Mucosa of stomach (tissue), 1 donor: Measurements from ENCODE around the gene LINC01488.

Experiments used
- H3K27me3 ChIP-seq: one replicate; pipeline ENCODE4 v1.7.0; 2013; ENCODE audit warnings: mild to moderate bottlenecking, low read length; ENCODE audit not compliant: control insufficient read depth, insufficient read depth
- H3K36me3 ChIP-seq: one replicate; pipeline ENCODE4 v1.7.0; 2013; ENCODE audit warnings: low read length; ENCODE audit not compliant: control insufficient read depth, insufficient read depth
- H3K4me1 ChIP-seq: one replicate; pipeline ENCODE4 v1.7.0; 2013; ENCODE audit warnings: mild to moderate bottlenecking, low read length; ENCODE audit not compliant: control insufficient read depth, insufficient read depth
- H3K4me3 ChIP-seq: one replicate; pipeline ENCODE4 v1.7.0; 2013; ENCODE audit warnings: low read length
- H3K9ac ChIP-seq: one replicate; pipeline ENCODE4 v1.7.0; 2013; ENCODE audit warnings: mild to moderate bottlenecking, low read length, moderate library complexity
- H3K9me3 ChIP-seq: one replicate; pipeline ENCODE4 v1.7.0; 2013; ENCODE audit warnings: mild to moderate bottlenecking, low read length, moderate library complexity; ENCODE audit not compliant: control insufficient read depth
- donor health status: Pancreatic carcinoma.

Gene LINC01488

GRCh38 chr11:69481393-69481844 is at the start of gene LINC01488:
TSS of gene LINC01488 (plus strand) at chr11:69481663.
- H3K4me3 ChIP-seq = no peak within 1 kb of the TSS
- no peaks in the 10 kb centered on the region for H3K36me3 ChIP-seq
- H3K9ac ChIP-seq = no peak within 1 kb of the TSS
- no peaks in the 10 kb centered on the region for H3K27me3 ChIP-seq
- peaks cover 38% of the 10 kb centered on the region for H3K4me1 ChIP-seq
- no peaks in the 10 kb centered on the region for H3K9me3 ChIP-seq

- Histone ChIP-seq H3K36me3 (no peaks in the 10 kb centered on the region), H3K9me3 (no peaks in the 10 kb centered on the region), H3K9ac (no peak overlapping the region), H3K4me1 (no peaks in the 10 kb centered on the region), H3K4me3 (no peak overlapping the region), H3K27me3 (no peaks in the 10 kb centered on the region)
These were observed 49.3 kb upstream of the LINC01488 start for GRCh38 chr11:69431893-69432738.

DNA sequence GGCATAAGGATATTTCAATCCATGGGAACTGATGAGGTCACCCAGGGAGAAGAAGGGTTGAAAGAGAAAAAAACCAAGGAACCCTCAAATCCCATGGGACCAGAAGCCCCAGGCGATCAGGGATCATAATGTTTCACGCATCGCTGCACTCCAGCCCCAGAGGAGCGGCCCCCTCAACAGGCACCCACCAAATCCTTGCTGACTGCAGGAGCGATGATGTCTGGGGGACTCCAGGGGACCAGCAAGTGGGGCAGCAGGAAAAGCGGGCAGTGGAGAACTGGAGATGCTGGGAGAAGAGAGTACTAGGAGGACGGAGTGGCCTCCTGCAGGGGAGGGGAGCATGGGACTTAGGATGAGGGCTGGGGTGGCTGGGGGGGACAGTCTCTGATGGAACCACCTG is 47.7 kb upstream of the LINC01488 start:
- Histone ChIP-seq H3K27me3 (no peaks in the 10 kb centered on the region), H3K36me3 (no peaks in the 10 kb centered on the region), H3K9me3 (no peaks in the 10 kb centered on the region), H3K9ac (no peak overlapping the region), H3K4me3 (no peak overlapping the region), H3K4me1 (no peaks in the 10 kb centered on the region)

GRCh38 chr11:69434471-69434931 is 47.0 kb upstream of the LINC01488 start:
- no peaks in the 10 kb centered on the region for H3K36me3 ChIP-seq
- no peaks in the 10 kb centered on the region for H3K9me3 ChIP-seq
- no peaks in the 10 kb centered on the region for H3K4me1 ChIP-seq
- H3K4me3 ChIP-seq = no peak overlapping the region
- H3K9ac ChIP-seq = no peak overlapping the region
- H3K27me3 ChIP-seq = no peaks in the 10 kb centered on the region

GRCh38 chr11:69435161-69435986 is 46.1 kb upstream of the LINC01488 start:
- Histone ChIP-seq H3K36me3 (no peaks in the 10 kb centered on the region), H3K9ac (no peak overlapping the region), H3K4me3 (no peak overlapping the region), H3K9me3 (no peaks in the 10 kb centered on the region), H3K4me1 (no peaks in the 10 kb centered on the region), H3K27me3 (no peaks in the 10 kb centered on the region)

DNA sequence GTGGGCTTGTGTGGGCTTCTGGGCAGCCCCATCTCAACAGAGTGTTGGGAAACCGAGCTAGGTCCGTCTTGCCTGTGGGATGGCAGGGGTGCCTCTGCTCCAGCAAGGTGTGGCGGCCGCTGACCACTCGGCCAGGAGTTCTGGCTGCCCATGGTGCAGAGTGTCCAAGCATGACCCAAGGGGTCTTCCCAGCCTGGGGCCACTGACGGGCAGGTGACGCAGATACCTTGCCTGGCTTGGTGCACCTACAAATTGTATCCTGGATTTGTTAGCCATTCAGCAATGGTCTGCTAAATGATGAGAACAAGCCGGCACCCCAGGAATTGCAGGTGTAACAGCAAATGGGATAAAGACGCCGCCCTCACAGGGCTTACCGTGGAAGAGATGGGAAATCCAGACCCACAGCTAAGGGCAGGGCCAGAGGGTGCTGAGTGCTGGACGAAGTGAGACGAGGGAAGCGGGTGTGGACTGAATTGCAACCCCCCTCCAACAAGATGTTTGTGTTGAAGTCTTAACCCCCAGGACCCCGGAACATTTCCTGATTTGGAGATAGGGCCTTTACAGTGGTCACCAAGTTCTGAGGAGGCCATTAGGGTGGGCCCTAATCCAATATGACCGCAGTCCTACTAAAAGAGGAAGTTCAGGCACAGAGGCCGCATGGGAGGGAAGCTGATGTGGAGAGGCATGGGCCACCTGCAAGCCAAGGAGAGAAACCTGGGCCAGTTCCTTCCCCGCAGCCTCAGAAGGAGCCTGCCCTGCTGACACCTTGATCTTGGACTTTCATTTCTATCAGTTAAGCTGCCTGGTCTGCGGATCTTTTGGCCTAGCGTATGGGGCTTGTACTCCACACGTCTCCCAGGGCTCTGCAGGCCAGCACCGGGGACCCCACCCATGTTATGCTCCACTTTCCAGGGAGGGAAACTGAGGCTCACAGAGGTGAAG is 45.2 kb upstream of the LINC01488 start:
- Histone ChIP-seq H3K4me3 (no peak overlapping the region), H3K9me3 (no peaks in the 10 kb centered on the region), H3K9ac (no peak overlapping the region), H3K27me3 (no peaks in the 10 kb centered on the region), H3K36me3 (no peaks in the 10 kb centered on the region), H3K4me1 (no peaks in the 10 kb centered on the region)

GRCh38 chr11:69437001-69437875 is 44.2 kb upstream of the LINC01488 start:
- Histone ChIP-seq H3K27me3 (no peaks in the 10 kb centered on the region), H3K4me3 (no peak overlapping the region), H3K9me3 (no peaks in the 10 kb centered on the region), H3K4me1 (peaks cover 3% of the 10 kb centered on the region), H3K36me3 (no peaks in the 10 kb centered on the region), H3K9ac (no peak overlapping the region)

DNA sequence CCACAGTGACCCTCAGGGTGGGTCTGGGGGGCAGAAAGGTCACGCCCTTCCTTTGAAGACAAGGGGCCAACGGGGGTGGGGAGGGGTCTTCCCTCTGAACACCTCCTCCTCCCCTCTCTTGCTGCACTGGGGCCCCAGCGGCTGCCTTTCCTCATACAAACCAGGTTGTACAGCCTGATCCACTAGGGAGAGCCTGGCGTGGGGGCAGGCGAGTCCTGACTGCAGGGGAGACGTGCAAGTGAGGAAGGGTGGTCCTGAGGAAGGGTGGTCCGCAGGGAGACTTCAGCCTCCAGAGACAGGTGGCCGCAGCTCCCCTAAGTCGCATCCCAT is 43.6 kb upstream of the LINC01488 start:
- no peaks in the 10 kb centered on the region for H3K36me3 ChIP-seq
- H3K27me3 ChIP-seq = no peaks in the 10 kb centered on the region
- H3K4me1 ChIP-seq = peaks cover 9% of the 10 kb centered on the region
- no peak overlapping the region for H3K9ac ChIP-seq
- H3K9me3 ChIP-seq = no peaks in the 10 kb centered on the region
- no peak overlapping the region for H3K4me3 ChIP-seq

- H3K4me3 ChIP-seq = no peak overlapping the region
- no peaks in the 10 kb centered on the region for H3K36me3 ChIP-seq
- H3K9ac ChIP-seq = no peak overlapping the region
- peaks cover 15% of the 10 kb centered on the region for H3K4me1 ChIP-seq
- H3K9me3 ChIP-seq = no peaks in the 10 kb centered on the region
- H3K27me3 ChIP-seq = no peaks in the 10 kb centered on the region
These were observed 43.1 kb upstream of the LINC01488 start for GRCh38 chr11:69438286-69438920.

GRCh38 chr11:69439127-69439526 is 42.3 kb upstream of the LINC01488 start:
- Histone ChIP-seq H3K36me3 (no peaks in the 10 kb centered on the region), H3K9me3 (no peaks in the 10 kb centered on the region), H3K27me3 (no peaks in the 10 kb centered on the region), H3K4me3 (no peak overlapping the region), H3K9ac (no peak overlapping the region), H3K4me1 (peaks cover 22% of the 10 kb centered on the region)
